ENCODE results near the gene THAP11.
A peak's percentile ranks its signal among the peaks of the same experiment; 100 is the strongest.

The THAP11 gene

GRCh38 chr16:67841816-67842508 is at the start of gene THAP11:
Gene THAP11 (plus strand): TSS chr16:67842320. CDS start chr16:67842555, 235 bp downstream.
- DNase-seq (ENCODE audit: low spot score), result peak; percentile 95

GRCh38 chr16:67796099-67796718 is 45.9 kb upstream of the THAP11 start:
- DNase-seq (ENCODE audit: low spot score), result no peak

- DNase-seq (ENCODE audit: low spot score), result no peak
These were observed 41.7 kb upstream of the THAP11 start for GRCh38 chr16:67800338-67800926.

- DNase-seq (ENCODE audit: low spot score), result no peak
These were observed 40.9 kb upstream of the THAP11 start for GRCh38 chr16:67801241-67801640.

GRCh38 chr16:67801883-67802282 is 40.2 kb upstream of the THAP11 start:
- DNase-seq (ENCODE audit: low spot score), result no peak

GRCh38 chr16:67803894-67804293 is 38.2 kb upstream of the THAP11 start:
- DNase-seq (ENCODE audit: low spot score), result no peak

GRCh38 chr16:67804853-67805542 is 37.1 kb upstream of the THAP11 start:
- DNase-seq (ENCODE audit: low spot score), result no peak

- no peak for DNase-seq (ENCODE audit: low spot score)
These were observed 36.2 kb upstream of the THAP11 start for GRCh38 chr16:67805718-67806427.

- DNase-seq (ENCODE audit: low spot score), result peak; percentile 99
These were observed 35.5 kb upstream of the THAP11 start, which contains the start of the genes RANBP10 and TSNAXIP1 for GRCh38 chr16:67806428-67807147. Gene RANBP10 (minus strand): TSS chr16:67806560. CDS start chr16:67806536, 24 bp downstream. Gene TSNAXIP1 (plus strand): TSS chr16:67806889. CDS start chr16:67807150, 261 bp downstream.

GRCh38 chr16:67807148-67807682 is 34.9 kb upstream of the THAP11 start:
- DNase-seq (ENCODE audit: low spot score), result no peak

GRCh38 chr16:67811899-67812298 is 30.2 kb upstream of the THAP11 start:
- no peak for DNase-seq (ENCODE audit: low spot score)

GRCh38 chr16:67814567-67814966 is 27.6 kb upstream of the THAP11 start:
- DNase-seq (ENCODE audit: low spot score), result no peak

GRCh38 chr16:67820608-67821259 is 21.4 kb upstream of the THAP11 start:
- DNase-seq (ENCODE audit: low spot score), result no peak

- DNase-seq (ENCODE audit: low spot score), result no peak
These were observed 19.6 kb upstream of the THAP11 start for GRCh38 chr16:67822511-67822910.

GRCh38 chr16:67825119-67825518 is 17.0 kb upstream of the THAP11 start:
- DNase-seq (ENCODE audit: low spot score), result no peak

- DNase-seq (ENCODE audit: low spot score), result no peak
These were observed 16.2 kb upstream of the THAP11 start for GRCh38 chr16:67825906-67826305.

- no peak for DNase-seq (ENCODE audit: low spot score)
These were observed 13.5 kb upstream of the THAP11 start for GRCh38 chr16:67828651-67829050.

GRCh38 chr16:67833030-67833414 is 9.1 kb upstream of the THAP11 start:
- peak; percentile 85 for DNase-seq (ENCODE audit: low spot score)

GRCh38 chr16:67833415-67834241 is 8.5 kb upstream of the THAP11 start:
- peak; percentile 89 for DNase-seq (ENCODE audit: low spot score)

- DNase-seq (ENCODE audit: low spot score), result no peak
These were observed 7.9 kb upstream of the THAP11 start for GRCh38 chr16:67834242-67834614.

All from RKO (cell line).